ENCODE data around the gene YAE1. TPM values are rescaled to one million over a fixed set of nuclear protein-coding genes. Genes with fewer than 3 reads are reported as not detected.
A peak's percentile ranks its signal among the peaks of the same experiment; 100 is the strongest.
"Not testable (repeated sequence)": the region's sequence is repeated elsewhere in the genome, so short reads cannot be mapped to it uniquely, and the experiment has no call there.

Gene YAE1, protein sequence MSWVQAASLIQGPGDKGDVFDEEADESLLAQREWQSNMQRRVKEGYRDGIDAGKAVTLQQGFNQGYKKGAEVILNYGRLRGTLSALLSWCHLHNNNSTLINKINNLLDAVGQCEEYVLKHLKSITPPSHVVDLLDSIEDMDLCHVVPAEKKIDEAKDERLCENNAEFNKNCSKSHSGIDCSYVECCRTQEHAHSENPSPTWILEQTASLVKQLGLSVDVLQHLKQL
- total RNA-seq, result 21.8 TPM

DNA sequence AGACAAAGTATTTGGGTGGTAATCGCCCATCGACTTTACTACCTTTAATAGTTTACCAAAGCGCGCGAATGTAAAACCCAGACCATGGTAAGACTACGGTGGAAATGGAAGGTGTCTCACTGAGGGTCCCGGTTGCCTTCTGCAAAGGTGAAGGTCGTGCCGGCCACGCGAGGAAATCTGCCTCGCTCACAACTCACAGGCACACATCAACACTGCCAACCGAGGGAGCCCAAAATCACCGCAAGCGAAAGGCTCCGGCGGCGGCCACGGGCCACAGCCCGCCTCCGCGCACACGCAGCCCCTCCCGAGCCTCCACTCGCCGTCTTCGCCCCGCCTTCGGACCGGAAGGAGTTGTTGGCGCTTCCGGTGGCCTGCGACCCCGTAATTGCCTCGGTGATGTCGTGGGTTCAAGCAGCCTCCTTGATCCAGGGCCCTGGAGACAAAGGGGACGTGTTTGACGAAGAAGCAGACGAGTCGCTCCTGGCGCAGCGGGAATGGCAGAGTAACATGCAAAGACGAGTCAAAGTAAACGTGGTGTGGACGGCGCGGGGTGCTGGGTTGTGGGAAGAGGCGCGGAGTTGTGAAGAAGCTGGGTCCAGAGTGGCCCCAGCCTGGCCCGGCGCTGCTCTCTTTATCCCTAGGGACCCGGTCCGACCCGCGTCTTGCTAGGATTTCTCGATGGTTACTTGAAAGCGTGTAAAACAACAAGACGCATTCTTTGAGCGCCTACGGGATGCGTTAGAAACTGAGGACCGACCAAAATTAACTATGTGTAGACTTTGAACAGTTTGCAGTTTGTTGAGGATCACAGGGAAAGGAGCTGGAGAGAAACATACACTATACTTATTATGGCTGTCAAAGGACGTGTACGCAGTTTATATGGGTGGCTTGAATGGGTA lies at the start of gene YAE1:
TSS of gene YAE1 (plus strand) at position 382 of the 899 bp plus-strand sequence. CDS start at position 397, 15 bp downstream.
- DNase-seq, result peak; percentile 91

DNA sequence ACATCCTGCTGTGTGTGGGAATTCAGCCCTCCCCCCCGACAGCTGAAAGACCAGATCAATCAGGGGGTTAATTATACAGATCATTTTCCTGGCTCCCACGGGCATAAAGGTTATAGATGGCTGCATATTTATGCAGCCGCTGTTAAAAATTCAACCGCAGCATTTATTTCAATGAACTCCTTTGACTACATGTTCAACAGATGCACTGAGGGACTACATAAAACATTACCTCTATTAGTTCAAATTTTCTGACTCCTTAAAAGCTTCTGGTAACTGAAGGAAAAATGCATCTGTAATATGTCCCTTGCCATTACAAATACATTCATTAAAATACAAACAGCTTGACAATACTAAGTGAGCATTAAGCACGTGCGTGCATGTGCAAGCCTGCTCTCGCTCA lies 49.7 kb upstream of the YAE1 start:
- no peak for DNase-seq

DNA sequence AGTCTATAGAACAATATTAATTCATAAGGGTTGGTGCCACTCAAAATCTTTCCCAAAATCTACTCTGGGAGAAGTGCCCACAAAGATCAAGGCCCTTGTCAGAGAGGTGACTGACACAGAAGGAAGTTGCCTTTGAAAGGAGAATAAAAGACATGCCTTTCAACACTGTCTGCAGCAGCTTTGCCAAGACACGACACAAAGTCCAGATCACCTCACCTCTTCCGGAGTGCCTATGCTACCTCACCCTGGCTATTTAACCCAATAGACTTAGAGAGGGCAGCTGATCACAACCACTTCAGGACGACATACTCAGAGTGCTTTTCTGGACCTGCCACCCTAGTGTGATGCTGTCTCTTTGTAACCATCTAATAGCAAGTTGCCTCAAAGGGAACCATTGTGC lies 49.0 kb upstream of the YAE1 start:
- DNase-seq, result no peak

DNA sequence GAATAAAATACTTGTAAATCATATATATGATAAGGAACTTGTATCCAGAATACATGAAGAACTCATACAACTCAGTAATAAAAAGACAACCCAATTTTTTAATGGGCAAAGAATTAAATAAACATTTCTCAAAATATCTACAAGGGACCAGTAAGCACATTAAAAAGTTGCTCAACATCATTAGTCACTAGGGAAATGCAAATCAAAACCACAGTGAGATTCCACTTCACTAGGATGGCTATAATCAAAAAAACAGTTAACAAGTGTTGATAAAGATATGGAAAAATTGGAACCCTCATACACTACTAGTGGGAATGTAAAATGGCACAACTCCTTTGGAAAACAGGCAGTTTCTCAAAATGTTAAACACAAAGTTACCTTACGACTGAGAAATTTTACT lies 40.3 kb upstream of the YAE1 start:
- no peak for DNase-seq

DNA sequence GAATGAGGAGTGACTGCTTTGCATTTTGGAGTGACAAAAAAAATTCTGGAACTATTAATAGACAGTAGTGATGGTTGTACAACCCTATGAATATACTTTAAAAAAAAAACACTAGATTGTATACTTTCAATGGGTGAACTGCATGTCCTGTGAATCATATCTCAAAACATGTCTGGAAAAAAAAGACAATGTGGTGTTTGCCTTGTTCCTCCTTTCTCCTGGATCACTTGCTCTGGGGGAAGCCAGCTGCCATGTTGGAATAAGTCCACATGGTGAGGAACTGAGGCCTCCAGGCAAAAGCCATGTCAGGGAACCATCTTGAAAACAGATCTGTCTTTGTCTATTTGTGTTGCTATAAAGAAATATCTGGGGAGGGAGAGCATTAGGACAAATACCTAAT lies 39.5 kb upstream of the YAE1 start:
- DNase-seq, result no peak

DNA sequence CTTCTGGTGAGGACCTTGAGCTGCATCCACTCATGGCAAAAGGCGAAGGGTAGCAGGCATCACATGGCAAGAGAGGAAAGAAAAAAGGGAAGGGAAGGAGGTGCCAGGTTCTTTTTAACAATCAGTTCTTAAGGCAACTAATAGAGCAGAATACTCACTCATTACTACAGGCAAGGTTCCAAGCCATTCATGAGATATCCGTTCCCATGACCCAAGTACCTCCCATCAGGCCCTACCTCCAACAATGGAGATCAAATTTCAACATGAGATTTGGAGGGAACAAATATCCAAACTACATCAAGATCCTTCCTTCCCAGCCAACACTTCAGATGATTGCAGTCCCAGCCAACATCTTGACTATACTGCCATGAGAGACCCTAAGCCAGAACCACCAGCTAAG lies 38.9 kb upstream of the YAE1 start:
- no peak for DNase-seq

DNA sequence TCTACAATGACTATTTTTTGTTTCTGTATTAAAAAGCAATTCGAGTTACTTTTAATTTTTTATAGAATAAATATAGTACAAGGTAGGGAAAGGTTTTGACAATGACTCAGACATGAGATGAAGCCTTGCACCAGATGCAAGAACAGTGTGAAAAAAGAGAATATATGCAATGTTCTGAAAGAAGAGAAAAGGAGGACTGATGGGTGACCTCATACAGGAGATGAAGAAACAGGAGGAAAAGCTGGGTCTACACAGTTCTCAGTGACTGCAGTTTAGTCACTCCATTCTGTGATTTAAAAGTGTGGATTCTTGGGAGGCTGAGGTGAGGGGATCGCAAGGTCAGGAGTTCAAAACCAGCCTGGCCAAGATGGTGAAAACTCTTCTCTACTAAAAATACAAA lies 38.3 kb upstream of the YAE1 start:
- no peak for DNase-seq

DNA sequence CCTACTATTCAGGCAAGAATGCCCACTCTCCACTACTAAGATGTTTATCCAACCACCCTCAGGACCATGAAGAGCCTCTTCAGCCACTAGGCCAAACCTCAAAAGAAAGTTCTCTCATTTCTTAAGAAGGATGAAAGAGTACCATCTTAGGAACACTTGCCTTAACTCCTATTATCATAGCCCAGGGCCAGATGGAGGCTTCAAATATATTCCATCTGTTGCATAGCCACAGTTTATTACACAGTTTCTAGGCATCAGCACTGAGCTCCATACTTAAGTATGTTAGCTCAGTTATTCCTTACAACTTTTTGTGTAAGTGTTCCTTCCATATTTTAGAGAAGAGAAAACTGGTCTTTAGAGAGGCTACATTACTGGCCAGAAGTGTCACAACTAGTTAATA lies 37.4 kb upstream of the YAE1 start:
- no peak for DNase-seq

DNA sequence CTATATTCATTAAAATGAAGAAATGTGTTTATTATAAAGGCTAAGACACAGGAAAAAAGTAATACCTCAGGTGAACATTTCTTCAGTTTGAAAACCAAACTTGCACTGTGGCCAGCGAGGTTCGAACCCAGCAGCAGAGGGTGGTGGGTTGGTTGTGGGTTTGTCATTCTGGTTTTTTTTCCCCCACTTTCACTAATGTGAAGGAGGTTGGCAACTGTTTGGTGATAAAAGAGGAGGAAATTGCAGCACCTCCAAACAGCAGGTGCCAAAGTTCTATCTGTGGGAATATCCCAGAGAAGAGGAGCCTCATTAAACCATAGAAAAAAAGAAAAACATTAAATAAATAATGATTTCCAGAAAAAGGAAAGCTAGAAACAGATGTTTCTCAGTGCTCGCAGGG lies 36.6 kb upstream of the YAE1 start:
- DNase-seq, result no peak

DNA sequence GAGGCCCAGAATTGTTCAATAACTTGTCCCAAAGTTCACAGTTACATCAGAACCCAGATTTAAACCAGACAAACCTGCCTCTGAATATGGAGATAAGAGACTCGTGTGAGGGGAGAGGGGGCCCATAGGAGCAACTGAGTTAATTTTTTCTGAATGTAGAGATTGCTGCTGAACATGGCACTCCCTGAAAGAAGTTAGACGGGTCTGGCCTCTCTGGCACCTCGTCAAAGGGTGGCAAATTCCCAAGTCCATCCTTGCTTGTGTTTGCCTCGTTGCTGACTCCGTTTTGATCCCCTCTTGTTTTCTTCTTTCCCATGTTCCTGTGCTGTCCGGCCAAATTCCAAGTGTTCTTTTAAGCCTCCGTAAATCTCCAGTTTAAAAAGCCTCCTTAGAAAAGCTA lies 35.2 kb upstream of the YAE1 start:
- no peak for DNase-seq

DNA sequence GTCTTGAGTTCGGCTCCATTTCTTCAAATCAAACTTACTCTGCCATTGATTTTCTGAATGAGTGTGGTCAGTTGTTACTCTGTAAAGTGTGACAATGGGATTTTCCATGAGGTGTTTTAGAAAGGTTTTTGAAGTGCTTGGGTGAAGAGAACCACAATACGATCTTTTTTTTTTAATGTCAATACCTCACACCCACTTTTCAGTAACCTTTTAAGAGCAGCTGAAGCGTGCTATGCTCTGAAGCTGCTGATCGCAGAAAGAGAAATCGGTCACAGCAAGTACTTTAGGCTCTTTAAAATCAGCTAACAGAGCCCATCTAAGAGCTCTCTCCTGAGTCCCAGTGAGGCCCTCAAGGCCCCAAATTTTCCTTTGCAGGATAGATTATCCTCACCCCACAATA lies 34.4 kb upstream of the YAE1 start:
- no peak for DNase-seq

DNA sequence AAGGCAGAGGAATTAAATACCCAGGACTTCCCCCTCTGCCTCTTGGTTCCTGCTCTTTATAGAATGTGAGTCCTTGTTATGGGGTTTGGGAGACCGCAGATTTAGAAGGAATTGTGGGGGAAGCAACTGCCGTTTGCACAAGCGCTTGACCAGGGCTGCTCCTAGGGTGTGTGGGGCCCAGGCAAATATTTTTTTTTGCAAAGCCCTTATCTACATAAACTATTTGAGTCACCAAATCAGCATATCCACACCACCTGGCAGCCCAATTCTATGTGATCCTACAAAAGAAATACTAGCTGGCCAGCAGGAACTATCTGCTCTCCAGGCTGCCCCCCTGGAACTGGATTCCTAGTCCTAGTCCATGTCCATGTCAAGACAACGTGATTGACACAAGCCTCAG lies 33.4 kb upstream of the YAE1 start:
- no peak for DNase-seq

DNA sequence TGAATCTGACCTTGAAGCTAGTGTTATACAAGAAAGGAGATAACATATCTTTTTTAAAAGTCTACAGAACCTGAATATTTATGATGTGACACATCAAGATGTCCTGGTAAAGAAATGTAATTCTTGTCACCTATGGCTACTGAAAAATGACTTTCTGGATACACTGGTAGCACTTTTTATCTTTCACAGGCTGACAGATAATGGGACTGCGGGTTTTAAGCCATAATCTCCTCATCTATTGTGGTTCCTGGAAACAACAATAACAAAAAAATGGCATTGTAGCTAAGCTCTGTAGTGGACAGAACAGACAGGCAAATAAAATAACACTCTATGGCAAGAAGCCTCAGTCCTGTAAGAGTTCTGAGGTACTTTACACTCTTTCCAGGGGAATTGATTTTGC lies 31.6 kb upstream of the YAE1 start:
- DNase-seq, result no peak

DNA sequence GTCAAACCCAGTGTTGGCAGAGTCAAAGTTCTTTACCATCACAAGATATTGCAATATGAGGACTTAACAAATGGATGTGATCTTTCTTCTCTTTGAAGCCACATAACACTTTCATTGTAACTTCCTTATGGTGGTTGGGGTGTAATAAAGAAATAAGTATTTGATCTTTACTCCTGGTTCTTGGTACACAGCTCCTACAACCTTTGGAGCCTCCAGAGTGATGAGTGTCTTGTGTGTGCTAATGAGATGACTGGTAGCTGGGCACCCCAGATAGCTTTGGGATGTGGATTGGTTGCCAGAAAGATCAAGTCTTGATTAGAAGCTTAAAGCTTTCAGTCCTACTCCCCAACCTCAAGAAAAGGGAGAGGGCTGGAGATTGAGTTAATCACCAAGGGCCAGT lies 31.1 kb upstream of the YAE1 start:
- DNase-seq, result no peak

DNA sequence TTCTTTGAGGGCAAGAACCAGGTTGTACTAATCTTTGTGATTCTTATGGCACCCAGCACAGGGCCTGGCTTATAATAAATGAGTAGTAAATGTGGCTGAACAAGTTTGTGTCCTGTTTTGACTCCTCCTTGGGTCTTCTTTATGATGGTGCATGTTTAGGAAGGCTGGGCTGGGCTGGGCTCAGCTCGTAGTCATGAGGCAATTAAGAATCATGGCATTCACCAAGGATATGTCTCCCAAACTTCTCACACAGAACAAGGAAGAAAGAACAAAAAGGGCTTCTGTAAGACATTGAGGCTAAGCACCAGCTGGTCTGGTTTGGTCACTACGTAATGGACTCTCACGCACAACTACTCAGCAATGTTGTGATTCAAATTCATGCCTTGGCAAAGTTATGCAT lies 30.5 kb upstream of the YAE1 start:
- DNase-seq, result no peak

DNA sequence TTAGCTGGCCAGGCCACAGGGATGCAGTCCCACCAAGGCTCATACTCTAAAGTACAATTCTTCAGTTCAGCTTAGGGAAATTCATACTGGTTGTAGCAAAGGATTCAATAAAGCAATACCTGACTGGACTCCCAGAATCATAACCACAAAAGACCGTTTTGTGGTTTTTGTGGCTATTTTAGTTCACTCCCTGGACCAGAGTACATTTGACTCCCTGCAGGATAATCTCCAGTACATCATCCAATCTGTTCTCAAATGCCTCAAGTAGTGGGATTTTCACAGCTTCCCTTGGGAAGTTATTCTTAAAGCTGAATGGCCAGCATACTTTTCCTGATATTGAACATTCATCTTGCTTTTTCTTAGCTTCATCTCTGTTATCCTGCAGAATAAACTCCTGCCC lies 29.3 kb upstream of the YAE1 start:
- no peak for DNase-seq

DNA sequence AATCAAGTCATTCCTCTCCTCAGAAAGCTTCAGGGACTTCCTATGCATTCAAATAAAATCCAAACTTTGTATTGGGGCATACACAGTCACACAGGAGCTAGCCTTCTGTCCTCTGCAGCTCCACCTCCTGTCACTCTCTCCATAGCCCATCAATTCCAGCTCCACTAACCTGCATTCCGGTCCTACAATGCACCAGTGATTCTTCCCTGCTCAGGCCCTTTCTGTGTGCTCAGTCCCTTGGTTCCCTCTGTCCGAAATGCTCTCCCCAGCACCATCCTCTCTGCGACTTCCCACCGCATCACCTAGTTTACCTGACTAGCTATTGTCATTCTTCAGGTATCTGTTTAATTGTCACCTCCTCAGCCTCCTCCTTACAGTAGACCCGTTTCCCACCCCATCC lies 26.4 kb upstream of the YAE1 start:
- DNase-seq, result no peak

DNA sequence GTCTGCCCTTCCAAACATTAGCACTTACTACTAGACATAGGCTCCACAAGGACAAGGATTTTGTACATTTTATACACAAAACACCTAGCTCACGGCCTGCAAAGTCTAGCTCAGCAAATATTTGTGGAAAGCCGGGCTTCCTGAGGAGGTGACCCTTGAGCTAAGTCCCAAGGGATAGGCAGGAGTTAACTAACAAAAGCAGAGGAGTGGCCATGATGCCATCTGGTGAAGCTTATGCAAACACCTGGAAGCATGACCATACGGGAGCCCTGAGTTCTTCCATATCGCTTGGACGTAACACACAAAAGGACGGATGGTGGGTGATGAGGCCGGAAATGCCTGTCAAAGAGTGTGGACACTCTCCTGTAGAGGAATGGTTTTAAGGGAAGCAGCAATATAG lies 25.9 kb upstream of the YAE1 start:
- DNase-seq, result no peak

DNA sequence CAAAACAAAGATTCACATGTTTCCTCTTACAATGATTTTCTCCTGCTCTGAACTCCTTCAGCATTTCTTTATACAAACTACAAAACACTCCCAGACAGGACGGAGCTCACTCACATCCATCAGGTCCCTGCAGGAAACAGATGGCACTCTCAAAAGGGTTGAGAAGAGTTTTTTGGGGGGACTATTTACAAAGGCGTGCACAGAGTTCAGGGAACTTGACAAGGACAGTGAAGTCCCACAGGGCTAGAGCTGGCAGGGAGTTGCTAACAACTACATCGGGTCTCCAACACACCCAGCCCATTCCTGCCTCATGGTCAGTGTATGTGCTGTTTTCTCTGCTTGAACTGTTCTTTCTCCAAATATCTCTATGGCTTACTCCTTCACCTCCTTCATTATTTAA lies 24.7 kb upstream of the YAE1 start:
- no peak for DNase-seq

DNA sequence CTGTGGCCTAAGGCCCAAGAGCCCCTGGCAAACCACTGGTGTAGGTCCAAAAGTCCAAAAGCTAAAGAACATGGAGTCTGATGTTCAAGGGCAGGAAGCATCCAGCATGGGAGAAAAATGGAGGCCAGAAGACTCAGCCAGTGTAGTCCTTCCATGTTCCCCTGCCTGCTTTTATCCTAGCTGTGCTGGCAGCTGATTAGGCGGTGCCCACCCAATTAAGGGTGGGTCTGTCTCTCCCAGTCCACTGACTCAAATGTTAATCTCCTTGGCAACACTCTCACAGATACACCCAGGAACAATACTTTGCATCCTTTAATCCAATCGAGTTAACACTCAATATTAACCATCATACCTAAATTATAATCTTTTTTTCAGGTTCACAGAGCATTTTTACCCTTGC lies 21.4 kb upstream of the YAE1 start:
- not testable (repeated sequence) for DNase-seq

DNA sequence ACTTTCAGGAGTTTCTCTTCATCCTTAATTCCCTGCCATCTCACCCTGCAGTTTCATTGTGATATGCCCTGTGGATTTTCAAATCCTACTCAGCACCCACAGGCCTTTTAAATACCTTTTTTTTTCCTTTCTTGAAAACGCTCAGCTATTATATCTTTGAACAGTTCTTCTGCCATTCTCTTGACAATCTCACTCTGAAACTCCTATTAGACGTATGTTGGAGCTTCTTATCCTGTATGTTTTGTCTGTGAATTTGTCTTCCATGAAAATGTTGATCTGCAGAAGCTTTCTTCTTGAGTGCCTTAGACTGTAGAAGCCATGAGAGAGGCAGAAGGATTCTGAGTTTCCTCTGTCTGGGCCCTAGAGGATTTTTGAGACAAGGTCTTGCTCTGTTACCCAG lies 18.9 kb upstream of the YAE1 start:
- no peak for DNase-seq

DNA sequence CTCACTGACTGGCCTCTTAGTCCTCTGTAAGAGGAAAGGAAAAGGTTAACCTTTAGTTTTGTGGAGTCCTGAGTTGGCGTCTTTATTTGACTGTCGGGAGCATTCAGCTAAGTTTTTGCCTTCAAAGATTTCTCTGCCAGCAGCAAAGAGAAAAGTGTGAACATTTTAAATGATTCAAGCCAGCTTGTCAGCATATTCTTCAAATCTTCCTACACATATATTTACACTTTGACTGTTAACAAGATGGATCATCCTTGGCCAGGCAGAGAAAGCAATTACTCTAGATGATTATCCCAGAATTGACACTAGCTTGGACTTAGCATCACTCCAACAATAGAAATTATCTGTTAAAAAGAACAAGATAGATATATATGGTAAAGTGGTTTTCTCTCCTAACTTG lies 15.8 kb upstream of the YAE1 start:
- DNase-seq, result no peak

DNA sequence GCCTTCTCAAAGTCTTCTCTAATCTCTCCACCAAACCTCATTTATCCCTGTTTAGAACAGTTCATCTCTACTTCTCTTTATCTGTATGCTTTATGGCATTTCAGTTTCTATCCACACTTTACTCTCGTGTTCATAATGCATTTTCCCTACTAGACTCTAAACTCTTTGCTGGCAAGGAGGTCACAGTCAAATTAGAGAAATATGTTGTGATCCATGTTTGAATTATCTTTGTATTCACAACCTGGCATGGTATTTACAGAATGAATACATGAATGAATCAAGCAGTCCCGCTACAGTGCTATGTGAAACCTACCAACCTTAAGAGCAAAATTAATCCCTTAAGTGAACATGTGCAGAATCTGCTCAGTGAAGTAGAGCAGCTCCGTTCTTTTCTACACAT lies 12.8 kb upstream of the YAE1 start:
- DNase-seq, result no peak

DNA sequence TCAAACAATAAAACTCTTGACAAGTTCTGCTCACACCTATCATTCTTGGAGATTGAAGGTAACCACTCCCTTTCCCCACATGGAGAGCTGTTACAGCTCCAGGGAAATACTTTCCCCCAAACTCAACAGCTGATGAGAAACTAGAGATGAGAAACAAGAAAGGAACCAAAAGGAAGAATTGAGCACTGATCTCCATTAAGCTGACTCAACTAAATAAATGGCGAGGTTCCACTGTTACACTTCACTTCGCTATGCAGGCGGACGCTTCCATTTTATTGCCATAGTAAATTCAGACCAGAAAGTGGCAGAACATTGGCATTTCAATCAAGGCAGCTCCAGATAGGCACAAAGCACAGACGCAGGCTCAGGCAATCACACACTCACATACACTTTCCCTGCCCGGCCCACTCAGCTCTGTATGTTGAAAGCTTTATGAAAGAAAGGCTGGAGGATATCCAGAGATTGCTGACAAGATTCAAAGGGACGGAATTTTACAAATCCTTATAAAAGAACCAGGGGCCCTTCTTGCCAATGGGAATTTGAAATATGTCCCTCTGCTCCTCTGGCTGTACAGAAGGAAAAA lies 11.5 kb upstream of the YAE1 start:
- no peak for DNase-seq
